ENCODE measurements around the gene PBX3.

DNA sequence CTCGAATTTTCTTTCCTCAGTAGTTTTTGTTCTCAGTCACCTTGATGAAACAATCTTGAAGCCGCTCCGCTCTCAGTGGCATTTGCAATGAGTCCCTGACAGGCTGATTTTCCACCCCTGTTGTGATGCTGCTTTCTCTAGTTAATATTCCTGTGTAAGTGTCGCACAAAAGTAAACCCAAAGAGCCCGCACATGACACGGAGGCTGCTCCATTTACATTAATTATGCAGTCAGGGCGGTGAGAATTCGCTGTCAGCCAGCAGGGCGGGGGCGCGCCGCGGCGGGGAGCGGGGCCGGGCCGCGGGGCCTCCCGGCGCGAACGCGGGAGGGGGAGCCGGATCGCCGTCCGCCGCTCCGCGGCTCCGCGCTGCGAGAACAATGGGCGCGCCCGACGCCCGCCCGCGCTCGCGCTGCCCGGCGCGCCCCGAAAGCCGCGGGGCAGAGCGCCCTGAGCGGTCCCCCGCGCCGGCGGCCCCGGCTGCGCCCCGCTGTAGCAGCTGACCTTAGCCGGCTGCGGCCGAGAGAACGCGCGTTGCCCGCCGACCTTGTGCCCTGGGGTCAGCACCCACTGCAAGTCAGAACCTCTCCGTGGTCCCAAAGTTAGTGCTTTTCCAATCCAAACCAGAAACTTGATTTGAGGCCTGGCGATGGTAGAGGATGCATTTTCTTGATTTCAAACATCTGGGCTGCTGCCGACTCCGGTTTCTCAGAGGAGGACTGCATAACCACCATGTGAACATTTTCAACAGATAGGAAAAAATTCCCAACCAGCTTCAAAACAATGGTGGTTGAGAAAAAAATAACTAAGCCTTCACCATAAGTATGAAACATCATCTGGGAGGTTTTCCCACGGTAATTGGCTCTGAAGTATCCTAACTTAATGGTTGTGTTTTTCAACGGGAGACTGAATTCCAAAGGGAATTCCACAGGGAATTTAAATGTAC is 142.6 kb downstream of the PBX3 start:
- TF ChIP-seq, protein P1, sequence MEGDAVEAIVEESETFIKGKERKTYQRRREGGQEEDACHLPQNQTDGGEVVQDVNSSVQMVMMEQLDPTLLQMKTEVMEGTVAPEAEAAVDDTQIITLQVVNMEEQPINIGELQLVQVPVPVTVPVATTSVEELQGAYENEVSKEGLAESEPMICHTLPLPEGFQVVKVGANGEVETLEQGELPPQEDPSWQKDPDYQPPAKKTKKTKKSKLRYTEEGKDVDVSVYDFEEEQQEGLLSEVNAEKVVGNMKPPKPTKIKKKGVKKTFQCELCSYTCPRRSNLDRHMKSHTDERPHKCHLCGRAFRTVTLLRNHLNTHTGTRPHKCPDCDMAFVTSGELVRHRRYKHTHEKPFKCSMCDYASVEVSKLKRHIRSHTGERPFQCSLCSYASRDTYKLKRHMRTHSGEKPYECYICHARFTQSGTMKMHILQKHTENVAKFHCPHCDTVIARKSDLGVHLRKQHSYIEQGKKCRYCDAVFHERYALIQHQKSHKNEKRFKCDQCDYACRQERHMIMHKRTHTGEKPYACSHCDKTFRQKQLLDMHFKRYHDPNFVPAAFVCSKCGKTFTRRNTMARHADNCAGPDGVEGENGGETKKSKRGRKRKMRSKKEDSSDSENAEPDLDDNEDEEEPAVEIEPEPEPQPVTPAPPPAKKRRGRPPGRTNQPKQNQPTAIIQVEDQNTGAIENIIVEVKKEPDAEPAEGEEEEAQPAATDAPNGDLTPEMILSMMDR (IDR thresholded peaks at IDR 0.05): no peak
- no peak for TF ChIP-seq POLR2A (IDR thresholded peaks at IDR 0.05)

All from lower leg skin (tissue), 3 donors.